ENCODE measurements around the gene MICAL3.
A peak's percentile ranks its signal among the peaks of the same experiment; 100 is the strongest.
"Not testable (repeated sequence)": the region's sequence is repeated elsewhere in the genome, so short reads cannot be mapped to it uniquely, and the experiment has no call there.

MICAL3 gene

DNA sequence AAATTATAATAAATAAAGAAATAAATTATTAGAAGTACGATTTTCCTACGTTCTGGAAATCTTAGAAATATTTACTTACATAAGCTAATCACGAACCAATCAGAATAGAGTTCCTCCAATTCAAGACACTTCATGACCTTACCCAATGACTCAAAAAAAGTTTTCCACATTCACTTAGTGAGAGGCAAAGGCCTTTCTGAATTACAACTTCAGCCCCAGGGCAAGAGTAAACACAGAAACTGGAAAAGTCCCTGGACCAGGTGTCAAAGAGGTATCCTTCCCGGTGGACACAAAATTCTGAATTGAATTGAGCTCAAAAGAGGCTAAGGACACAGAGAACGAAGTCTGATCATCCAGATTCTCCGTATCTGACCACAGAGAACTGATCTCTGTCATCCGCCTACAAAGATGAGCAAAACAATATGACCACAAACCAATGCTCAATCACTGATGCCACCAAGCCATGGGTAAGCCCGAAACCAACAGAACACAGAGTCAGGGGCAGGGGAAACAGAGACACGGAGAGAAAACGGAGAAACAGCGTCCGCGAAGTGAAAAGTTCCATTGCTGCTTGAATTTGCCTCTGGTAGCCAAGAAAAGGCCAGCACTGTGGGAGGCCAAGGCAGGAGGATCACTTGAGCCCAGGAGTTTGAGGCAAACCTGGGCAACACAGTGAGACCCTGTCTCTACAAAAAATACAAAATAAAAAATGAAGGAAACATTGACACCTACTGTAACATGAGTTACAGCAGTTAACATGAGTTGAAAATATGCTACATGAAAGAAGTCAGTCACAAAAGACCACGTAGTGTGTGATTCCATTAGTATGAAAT is 256.9 kb downstream of the MICAL3 start:
- peak; percentile 94 for ATAC-seq (replicated peaks; ENCODE audit: extremely low read depth, poor library complexity, severe bottlenecking)

DNA sequence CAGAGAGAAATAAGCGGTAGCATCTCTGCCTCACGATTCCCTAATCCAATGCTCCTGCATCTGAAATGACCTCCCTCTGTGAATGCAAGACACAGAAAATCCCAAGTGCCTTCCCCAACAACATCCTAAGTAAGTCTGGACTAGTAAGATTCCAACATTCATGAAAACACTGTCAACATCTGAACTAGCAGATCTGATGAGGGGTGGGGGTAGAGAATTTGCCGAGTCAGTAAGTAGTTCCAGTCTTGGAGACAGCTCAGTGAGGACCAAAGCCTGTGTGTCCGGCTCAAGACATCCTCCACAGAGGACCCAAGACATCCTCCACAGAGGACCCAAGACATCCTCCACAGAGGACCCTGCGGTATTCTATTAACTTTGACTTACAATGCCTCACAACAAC is 259.5 kb downstream of the MICAL3 start:
- H3K36me3 Mint-ChIP-seq (ENCODE audit: insufficient read depth); H3K27ac Mint-ChIP-seq (ENCODE audit: low read depth); H3K4me3 Mint-ChIP-seq; H3K27me3 Mint-ChIP-seq; H3K9me3 Mint-ChIP-seq; ATAC-seq (replicated peaks; ENCODE audit: extremely low read depth, poor library complexity, severe bottlenecking); DNase-seq (ENCODE audit: low spot score in 2 of 2): not testable (repeated sequence)
- H3K4me1 Mint-ChIP-seq: peaks cover 31% of the 10 kb centered on the region

More for the DNA sequence above, 256.9 kb downstream of the MICAL3 start:
- H3K9me3 Mint-ChIP-seq: no peaks in the 10 kb centered on the region
- H3K4me3 Mint-ChIP-seq: peak overlapping the region; percentile 73
- peak in 1 of 2 donors; percentile 53 for DNase-seq (ENCODE audit: low spot score in 2 of 2)
- peaks cover 46% of the 10 kb centered on the region for H3K4me1 Mint-ChIP-seq
- peak overlapping the region; percentile 86 for H3K27ac Mint-ChIP-seq (ENCODE audit: low read depth)
- H3K27me3 Mint-ChIP-seq: no peaks in the 10 kb centered on the region
- H3K36me3 Mint-ChIP-seq (ENCODE audit: insufficient read depth): peaks cover 13% of the 10 kb centered on the region

DNA sequence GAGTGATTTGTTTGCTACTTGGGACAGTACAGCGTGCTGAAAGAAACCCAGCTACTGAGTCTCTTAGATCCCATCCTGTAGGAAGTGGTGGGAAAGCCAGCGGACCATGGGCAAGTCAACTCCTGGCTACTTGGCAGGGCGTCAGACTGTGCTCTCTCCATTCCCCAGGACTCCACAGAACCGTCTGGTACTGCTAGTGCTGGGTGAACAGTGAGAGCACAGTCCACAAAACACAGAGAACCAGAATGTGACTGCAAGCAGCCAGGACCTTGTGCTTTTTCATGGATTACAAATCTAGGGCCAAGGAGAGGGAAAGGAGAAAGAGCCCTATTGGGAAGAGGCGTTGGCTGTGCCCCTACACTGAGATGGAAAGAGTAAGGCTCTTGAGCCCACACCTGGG is 260.3 kb downstream of the MICAL3 start:
- Mint-ChIP-seq H3K9me3 (no peaks in the 10 kb centered on the region), H3K27ac (ENCODE audit: low read depth) (peak overlapping the region; percentile 46), H3K4me1 (peaks cover 23% of the 10 kb centered on the region), H3K36me3 (ENCODE audit: insufficient read depth) (peaks cover 9% of the 10 kb centered on the region), H3K27me3 (no peaks in the 10 kb centered on the region), H3K4me3 (no peak overlapping the region)
- DNase-seq (ENCODE audit: low spot score in 2 of 2) (no peak), ATAC-seq (replicated peaks; ENCODE audit: extremely low read depth, poor library complexity, severe bottlenecking) (no peak)

DNA sequence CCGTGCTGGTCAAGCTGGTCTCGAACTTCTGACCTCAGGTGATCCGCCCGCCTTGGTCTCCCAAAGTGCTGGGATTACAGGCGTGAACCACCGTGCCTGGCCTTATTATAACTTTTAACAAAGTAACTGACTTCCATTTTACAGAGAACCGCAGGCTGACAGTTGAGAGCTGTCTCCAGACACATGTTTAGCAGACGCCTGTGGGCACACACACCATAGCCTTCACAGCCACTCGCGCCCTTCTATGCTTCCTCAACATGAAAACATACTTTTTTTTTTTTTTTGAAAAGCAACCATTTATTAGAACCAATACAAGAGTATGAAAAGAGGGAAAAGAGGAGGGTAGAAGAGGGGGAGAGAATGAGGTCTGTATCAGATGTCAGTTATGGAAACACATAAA is 260.9 kb downstream of the MICAL3 start:
- H3K36me3 Mint-ChIP-seq (ENCODE audit: insufficient read depth); H3K4me3 Mint-ChIP-seq; ATAC-seq (replicated peaks; ENCODE audit: extremely low read depth, poor library complexity, severe bottlenecking); H3K27me3 Mint-ChIP-seq; DNase-seq (ENCODE audit: low spot score in 2 of 2); H3K9me3 Mint-ChIP-seq: not testable (repeated sequence)
- Mint-ChIP-seq H3K27ac (ENCODE audit: low read depth) (peak overlapping the region; percentile 46), H3K4me1 (peaks cover 26% of the 10 kb centered on the region)

DNA sequence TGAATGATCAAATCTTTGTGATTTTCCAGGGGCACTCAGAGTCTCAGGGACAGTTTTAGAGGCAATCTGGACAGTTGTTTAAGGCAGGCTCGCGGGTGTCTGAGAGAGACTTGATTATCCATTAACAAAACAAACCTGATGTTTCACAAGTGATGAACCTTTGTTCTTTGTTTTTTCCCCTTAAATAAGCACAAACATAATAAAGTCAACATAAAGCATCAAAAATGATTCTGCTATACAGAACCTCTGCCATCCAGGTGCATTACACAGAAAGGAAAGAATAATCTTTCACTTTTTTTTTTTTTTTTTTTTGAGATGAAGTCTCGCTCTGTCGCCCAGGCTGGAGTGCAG is 263.2 kb downstream of the MICAL3 start:
- no peaks in the 10 kb centered on the region for H3K9me3 Mint-ChIP-seq
- no peak for ATAC-seq (replicated peaks; ENCODE audit: extremely low read depth, poor library complexity, severe bottlenecking)

DNA sequence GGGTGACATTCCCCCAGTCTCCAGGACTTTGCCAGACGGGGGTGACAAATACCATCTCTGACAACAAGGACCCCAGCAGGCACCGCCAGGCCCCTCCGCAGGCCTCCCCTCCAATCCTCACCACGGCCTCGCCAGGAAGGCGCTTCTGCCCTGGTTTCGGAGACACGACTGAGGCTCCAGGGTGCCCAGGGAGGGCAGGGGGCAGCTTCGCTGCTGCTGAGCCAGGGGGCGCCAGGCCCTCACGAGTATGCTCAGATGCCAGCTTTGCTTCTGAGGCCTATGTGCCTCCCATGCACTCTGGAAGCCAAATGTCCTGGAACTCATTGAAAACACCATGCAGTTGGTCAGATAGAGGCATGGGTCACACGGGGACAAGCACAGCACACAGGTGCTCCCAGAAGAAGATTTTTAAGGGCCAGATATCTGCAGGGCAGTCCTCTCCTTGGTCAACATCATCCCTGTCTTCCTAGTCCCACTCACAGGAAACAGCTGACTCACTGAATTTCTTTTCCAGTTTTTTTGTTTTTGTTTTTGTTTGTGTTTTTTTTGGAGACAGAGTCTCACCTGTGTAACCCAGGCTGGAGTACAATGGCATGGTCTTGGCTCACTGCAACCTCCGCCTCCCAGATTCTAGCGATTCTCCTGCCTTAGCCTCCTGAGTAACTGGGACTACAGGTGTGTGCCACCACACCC is 270.0 kb downstream of the MICAL3 start:
- Mint-ChIP-seq H3K27ac (ENCODE audit: low read depth) (peak overlapping the region; percentile 71), H3K27me3 (no peaks in the 10 kb centered on the region), H3K9me3 (no peaks in the 10 kb centered on the region), H3K4me3 (no peak overlapping the region), H3K4me1 (peaks cover 17% of the 10 kb centered on the region), H3K36me3 (ENCODE audit: insufficient read depth) (peaks cover 3% of the 10 kb centered on the region)
- no peak for ATAC-seq (replicated peaks; ENCODE audit: extremely low read depth, poor library complexity, severe bottlenecking)
- DNase-seq (ENCODE audit: low spot score in 2 of 2): no peak

More for the DNA sequence above, 263.2 kb downstream of the MICAL3 start:
- Mint-ChIP-seq H3K27ac (ENCODE audit: low read depth) (no peak overlapping the region), H3K36me3 (ENCODE audit: insufficient read depth) (peaks cover 5% of the 10 kb centered on the region), H3K4me1 (peaks cover 23% of the 10 kb centered on the region), H3K27me3 (no peaks in the 10 kb centered on the region), H3K4me3 (no peak overlapping the region)
- no peak for DNase-seq (ENCODE audit: low spot score in 2 of 2)

DNA sequence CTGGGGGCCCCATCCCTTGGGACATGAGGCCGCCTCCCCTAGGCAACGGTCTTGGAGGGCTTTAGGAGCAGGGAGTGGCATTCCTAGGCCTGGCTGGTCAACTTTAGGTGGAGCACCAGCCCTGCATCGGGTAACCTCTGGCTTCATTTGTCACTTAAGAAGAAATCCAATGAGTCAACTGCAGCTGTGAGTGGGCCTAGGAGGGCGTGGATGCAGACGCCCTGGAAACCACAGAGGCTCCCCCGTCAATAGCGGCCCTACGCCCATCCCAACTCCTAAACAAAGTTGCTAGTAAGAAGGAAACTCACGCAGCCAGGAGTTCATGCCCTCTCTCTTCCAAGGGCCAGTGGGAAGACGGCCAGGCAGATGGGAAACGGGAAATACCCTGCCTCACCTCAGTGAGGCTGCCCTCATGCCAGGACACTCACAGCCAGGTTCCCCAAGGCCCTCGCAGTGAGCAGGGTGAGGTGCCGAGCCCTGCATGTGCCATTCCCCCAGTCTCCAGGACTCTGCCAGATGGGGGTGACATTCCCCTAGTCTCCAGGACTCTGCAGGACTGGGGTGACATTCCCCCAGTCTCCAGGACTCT is 270.9 kb downstream of the MICAL3 start:
- Mint-ChIP-seq H3K27ac (ENCODE audit: low read depth) (no peak overlapping the region), H3K4me1 (peaks cover 15% of the 10 kb centered on the region), H3K9me3 (no peaks in the 10 kb centered on the region), H3K36me3 (ENCODE audit: insufficient read depth) (peaks cover 3% of the 10 kb centered on the region), H3K4me3 (no peak overlapping the region), H3K27me3 (no peaks in the 10 kb centered on the region)
- no peak for ATAC-seq (replicated peaks; ENCODE audit: extremely low read depth, poor library complexity, severe bottlenecking)
- DNase-seq (ENCODE audit: low spot score in 2 of 2): no peak

DNA sequence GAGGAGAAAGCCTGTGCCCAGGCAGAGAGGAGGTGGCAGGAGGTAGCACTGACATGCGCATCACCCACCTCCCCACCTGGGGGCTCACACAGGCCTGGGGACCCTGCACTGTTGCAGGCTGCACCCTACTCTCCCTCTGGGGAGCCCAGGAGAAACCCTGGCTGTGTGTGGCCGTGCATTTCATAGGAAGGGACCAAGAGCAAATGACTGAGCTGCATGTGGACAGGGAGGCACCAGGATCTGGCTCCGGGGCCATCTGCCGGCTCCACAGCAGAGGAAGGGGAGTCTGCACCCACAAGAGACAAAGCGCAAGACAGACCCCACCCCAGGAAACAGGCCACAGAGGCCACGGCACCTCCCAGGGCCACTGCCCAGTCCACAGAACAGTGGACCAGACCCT is 272.8 kb downstream of the MICAL3 start:
- Mint-ChIP-seq H3K9me3 (no peaks in the 10 kb centered on the region), H3K36me3 (ENCODE audit: insufficient read depth) (peaks cover 5% of the 10 kb centered on the region), H3K4me3 (no peak overlapping the region), H3K27ac (ENCODE audit: low read depth) (peak overlapping the region; percentile 75), H3K27me3 (no peaks in the 10 kb centered on the region), H3K4me1 (peaks cover 12% of the 10 kb centered on the region)
- DNase-seq (ENCODE audit: low spot score in 2 of 2) (no peak), ATAC-seq (replicated peaks; ENCODE audit: extremely low read depth, poor library complexity, severe bottlenecking) (no peak)

DNA sequence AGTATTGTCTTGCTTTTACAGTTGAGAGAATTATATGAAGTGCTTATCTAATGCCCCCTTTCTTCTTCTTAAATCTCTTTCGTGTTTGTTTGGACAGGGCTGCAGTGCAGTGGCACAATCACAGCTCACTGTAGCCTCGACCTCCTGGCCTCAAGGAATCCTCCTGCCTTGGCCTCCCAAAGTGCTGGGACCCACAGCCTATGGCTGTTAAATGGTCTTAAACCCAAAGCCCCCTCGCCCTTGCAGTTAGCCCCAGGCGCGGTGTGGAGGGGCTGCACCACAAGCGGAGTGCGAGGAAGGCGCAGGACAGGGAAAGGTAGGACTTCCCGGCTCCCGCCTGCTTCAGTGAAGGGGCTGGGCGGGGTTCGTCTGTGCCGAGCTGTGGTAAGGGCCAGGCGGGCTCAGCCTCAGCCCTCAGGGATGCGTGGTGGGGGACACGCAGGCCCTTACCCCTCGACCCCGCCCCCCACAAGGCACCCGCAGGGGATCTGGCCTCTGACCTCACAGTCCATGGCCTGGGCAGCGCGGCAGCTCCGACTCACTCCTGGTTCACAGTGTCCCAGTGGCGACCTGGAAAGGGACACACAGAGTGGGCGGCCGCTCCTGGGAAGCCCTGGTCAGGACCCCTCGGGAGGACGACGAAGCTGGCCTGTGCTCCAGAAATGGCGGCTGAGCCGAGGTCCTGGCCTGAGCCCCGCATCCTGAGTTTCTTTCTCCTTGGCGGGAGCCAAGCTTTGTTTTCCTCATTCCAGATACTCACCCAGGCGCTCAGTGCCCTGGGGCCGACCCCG is 274.6 kb downstream of the MICAL3 start:
- H3K9me3 Mint-ChIP-seq: no peaks in the 10 kb centered on the region
- no peak overlapping the region for H3K4me3 Mint-ChIP-seq
- DNase-seq (ENCODE audit: low spot score in 2 of 2) (no peak), ATAC-seq (replicated peaks; ENCODE audit: extremely low read depth, poor library complexity, severe bottlenecking) (no peak)
- H3K27ac Mint-ChIP-seq (ENCODE audit: low read depth): peak overlapping the region; percentile 82
- H3K27me3 Mint-ChIP-seq: no peaks in the 10 kb centered on the region
- H3K4me1 Mint-ChIP-seq: peaks cover 10% of the 10 kb centered on the region
- H3K36me3 Mint-ChIP-seq (ENCODE audit: insufficient read depth): peaks cover 7% of the 10 kb centered on the region

DNA sequence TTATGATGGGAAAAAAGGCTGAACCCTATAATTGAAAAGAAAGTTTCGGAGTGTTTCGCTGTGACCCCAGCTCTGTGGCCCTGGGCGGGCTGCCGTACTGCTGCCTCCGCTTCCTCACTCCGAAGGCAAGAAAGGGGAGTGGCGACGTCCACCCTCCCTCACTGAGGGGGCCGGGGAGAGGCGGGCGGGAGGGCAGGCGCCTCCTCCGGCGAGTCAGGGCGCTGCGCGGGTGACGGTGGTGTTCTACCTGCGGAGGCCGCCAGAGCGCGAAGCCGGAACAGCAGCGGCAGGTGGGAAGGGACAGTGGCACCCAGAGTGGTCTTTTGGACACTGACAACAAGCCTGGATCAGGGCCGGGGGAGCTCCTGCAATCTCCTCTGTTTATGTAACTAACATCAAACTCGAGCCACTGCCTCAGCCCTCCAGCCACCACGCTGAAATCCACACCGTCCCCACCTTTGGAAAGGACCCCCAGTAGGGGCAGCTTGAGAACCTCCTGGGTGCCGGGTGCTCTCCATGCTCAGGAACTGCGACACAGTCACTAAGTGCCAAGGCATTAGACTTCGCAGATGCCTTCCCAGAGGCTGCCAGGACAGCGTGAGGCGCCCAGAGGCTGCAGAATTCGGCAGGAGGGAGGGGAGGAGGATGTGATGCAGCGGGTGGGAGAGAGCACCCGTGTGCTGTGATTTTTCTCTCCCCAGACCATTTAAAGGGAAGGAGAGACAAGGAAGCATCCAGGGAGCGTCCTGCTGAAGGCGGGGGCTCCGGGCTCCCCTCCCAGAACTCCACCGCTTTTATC is 275.6 kb downstream of the MICAL3 start:
- peaks cover 9% of the 10 kb centered on the region for H3K4me1 Mint-ChIP-seq
- H3K36me3 Mint-ChIP-seq (ENCODE audit: insufficient read depth): peaks cover 6% of the 10 kb centered on the region
- no peaks in the 10 kb centered on the region for H3K9me3 Mint-ChIP-seq
- H3K4me3 Mint-ChIP-seq: no peak overlapping the region
- DNase-seq (ENCODE audit: low spot score in 2 of 2) (no peak), ATAC-seq (replicated peaks; ENCODE audit: extremely low read depth, poor library complexity, severe bottlenecking) (no peak)
- H3K27me3 Mint-ChIP-seq: no peaks in the 10 kb centered on the region
- no peak overlapping the region for H3K27ac Mint-ChIP-seq (ENCODE audit: low read depth)

DNA sequence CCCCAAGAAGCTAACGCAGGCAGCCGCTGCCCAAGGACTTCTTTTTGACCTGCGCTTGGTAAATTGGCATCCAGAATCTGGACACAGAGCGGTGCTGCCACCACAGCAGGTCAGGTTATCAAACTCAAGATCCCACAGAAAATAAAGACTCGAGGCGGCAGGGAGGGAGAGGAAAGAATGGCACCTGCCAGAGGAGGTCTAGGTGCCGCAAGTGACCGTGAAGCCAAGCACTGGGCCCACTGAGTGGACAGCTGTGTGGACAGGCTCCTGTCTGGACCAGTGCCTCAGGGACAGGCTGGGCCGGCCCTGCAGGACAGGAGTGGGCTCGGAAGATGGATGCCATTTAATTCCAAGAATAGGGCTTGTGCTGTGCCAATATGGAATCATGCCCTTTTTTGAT is 277.4 kb downstream of the MICAL3 start:
- H3K27me3 Mint-ChIP-seq: no peaks in the 10 kb centered on the region
- H3K4me3 Mint-ChIP-seq: no peak overlapping the region
- peaks cover 14% of the 10 kb centered on the region for H3K4me1 Mint-ChIP-seq
- DNase-seq (ENCODE audit: low spot score in 2 of 2) (no peak), ATAC-seq (replicated peaks; ENCODE audit: extremely low read depth, poor library complexity, severe bottlenecking) (no peak)
- no peaks in the 10 kb centered on the region for H3K9me3 Mint-ChIP-seq
- no peak overlapping the region for H3K27ac Mint-ChIP-seq (ENCODE audit: low read depth)
- peaks cover 6% of the 10 kb centered on the region for H3K36me3 Mint-ChIP-seq (ENCODE audit: insufficient read depth)

DNA sequence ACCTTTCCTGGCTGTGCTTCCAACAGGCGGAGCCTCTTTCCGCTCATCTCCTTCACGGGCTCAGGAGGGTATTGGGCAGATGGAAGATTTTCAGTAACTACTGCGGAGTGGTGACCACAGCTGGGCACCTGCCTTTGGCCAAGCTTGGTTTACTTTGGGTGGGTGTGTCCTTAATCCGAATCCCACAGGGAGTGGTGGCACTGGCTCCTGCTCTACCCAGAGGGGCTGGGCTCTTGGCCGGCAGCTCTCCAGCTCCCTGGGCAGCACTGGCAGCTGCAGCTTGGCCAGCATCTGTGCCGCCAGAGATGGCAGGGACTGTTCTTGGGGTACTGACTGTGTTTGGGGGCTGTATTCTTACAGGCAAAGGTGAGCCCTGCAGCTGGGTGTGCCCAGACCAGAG is 279.9 kb downstream of the MICAL3 start:
- H3K9me3 Mint-ChIP-seq: no peaks in the 10 kb centered on the region
- H3K36me3 Mint-ChIP-seq (ENCODE audit: insufficient read depth): peaks cover 11% of the 10 kb centered on the region
- H3K4me1 Mint-ChIP-seq: peaks cover 14% of the 10 kb centered on the region
- H3K27me3 Mint-ChIP-seq: no peaks in the 10 kb centered on the region
- ATAC-seq (replicated peaks; ENCODE audit: extremely low read depth, poor library complexity, severe bottlenecking): no peak
- H3K4me3 Mint-ChIP-seq: no peak overlapping the region
- no peak overlapping the region for H3K27ac Mint-ChIP-seq (ENCODE audit: low read depth)
- DNase-seq (ENCODE audit: low spot score in 2 of 2): no peak
